ENCODE results near the gene BTBD18.

DNA sequence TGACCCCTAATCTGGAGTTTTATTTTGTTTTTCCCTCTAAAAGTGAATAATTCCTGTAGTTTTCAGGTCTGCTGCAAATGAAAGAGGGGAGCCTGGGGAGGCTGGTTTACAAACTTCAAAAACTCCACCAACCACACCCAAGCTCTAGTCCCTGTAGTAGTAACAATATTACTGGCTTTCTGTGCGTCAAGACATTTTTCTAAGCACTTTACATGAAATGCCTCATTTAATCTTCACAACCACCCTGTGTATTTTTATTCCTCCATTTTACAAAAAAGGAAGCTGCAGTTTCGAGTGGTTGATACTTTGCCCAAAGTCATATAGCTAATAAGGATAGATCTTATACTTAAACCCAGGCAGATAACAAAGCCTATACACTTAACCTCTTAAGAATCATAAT is 33.5 kb upstream of the BTBD18 start:
- TF ChIP-seq, protein P1, sequence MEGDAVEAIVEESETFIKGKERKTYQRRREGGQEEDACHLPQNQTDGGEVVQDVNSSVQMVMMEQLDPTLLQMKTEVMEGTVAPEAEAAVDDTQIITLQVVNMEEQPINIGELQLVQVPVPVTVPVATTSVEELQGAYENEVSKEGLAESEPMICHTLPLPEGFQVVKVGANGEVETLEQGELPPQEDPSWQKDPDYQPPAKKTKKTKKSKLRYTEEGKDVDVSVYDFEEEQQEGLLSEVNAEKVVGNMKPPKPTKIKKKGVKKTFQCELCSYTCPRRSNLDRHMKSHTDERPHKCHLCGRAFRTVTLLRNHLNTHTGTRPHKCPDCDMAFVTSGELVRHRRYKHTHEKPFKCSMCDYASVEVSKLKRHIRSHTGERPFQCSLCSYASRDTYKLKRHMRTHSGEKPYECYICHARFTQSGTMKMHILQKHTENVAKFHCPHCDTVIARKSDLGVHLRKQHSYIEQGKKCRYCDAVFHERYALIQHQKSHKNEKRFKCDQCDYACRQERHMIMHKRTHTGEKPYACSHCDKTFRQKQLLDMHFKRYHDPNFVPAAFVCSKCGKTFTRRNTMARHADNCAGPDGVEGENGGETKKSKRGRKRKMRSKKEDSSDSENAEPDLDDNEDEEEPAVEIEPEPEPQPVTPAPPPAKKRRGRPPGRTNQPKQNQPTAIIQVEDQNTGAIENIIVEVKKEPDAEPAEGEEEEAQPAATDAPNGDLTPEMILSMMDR (IDR thresholded peaks at IDR 0.05): no peak
- no peak for TF ChIP-seq POLR2A (IDR thresholded peaks at IDR 0.05)
